NCI-H2196 (cell line): ENCODE measurements around the gene HECW1.
"Not testable (repeated sequence)": the region's sequence is repeated elsewhere in the genome, so short reads cannot be mapped to it uniquely, and the experiment has no call there.

Experiments
- DNase-seq: peaks from one replicate; lab custom pipeline; 2025; ENCODE audit not compliant: unreplicated experiment; lab: John Stamatoyannopoulos, UW

Gene HECW1

DNA sequence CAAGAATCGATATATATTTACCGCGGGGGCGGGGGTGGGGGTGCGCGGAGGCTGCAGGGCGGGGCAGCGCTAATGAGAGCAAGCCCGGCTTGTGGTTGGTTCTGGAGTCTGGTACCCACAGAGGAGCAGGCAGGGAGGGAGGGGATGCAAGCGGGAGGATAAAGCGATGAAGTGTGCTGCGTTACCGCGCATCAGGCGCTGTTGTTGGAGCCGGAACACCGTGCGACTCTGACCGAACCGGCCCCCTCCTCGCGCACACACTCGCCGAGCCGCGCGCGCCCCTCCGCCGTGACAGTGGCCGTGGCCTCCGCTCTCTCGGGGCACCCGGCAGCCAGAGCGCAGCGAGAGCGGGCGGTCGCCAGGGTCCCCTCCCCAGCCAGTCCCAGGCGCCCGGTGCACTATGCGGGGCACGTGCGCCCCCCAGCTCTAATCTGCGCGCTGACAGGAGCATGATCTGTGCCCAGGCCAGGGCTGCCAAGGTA is at the start of gene HECW1:
Gene HECW1, plus strand, starts transcription at position 189 of the 482 bp plus-strand sequence. CDS start 131,259 bp downstream, outside the sequence.
- no peak for DNase-seq

DNA sequence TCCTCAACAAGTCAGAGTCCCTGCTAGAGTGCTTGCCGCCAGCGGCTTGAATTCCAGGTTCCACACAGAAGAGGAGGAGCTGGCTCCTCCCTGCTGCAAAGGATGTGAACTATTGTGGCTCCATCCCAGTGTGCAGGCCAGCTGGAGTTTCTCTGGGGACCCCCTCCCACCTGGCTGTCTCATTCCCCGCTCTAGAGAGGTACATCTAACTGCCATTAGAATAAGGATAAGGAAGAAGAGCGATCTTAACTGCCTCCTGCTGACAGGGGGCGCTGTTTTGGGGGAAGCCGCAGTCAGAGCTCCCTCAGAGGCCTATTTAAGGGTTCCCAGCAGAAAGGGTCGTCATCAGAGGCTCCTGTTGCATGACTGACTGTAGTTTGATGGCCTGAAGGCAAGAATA is 40.8 kb upstream of the HECW1 start:
- no peak for DNase-seq

DNA sequence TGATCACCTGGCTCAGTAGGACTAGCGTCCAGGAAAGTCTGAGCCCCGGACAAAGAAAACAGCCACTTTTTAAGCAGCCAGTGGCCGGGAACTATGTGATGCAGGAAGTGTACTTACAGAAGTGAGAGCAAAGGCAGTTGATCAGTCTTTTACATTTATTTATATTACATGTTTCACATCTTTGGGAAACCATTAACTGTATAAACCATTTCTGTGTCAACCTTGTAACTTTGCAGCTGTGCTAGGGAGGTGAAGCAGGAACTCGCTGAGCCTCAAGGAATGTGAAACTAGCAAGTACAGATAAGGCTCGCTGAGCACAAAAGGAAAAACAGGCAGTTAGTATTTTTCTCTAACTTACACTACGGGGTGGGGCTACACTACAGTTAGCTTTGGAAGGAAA is 39.9 kb upstream of the HECW1 start:
- DNase-seq = no peak

DNA sequence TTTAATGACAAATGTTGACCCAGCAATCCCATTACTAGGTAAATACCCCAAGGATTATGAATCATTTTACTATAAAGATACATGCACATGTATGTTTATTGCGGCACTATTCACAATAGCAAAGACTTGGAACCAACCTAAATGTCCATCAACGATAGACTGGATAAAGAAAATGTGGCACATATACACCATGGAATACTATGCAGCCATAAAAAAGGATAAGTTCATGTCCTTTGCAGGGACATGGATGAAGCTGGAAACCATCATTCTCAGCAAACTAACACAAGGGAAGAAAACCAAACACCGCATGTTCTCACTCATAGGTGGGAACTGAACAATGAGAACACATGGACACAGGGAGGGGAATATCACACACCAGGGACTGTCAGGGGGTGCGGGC is 38.6 kb upstream of the HECW1 start:
- not testable (repeated sequence) for DNase-seq

DNA sequence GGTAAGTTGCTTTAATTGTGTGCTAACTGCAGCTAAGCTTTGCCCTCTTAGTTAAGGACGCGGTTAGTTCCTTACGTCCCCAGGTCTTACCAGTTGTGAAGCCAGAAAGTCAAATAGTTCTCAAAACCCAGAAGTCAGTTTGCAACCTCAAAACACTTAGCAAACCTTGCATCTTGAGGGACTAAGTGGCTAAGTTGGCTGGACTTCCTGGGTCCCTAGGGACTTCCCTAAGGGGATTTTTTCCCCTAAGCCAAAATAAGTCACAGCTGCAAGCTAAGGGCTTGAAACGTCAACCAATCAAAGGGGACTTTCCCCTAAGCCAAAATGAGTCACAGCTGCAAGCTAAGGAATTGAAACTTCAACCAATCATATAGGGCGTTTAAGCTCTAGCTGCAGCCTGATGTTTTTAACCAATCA is 36.2 kb upstream of the HECW1 start:
- DNase-seq = no peak

DNA sequence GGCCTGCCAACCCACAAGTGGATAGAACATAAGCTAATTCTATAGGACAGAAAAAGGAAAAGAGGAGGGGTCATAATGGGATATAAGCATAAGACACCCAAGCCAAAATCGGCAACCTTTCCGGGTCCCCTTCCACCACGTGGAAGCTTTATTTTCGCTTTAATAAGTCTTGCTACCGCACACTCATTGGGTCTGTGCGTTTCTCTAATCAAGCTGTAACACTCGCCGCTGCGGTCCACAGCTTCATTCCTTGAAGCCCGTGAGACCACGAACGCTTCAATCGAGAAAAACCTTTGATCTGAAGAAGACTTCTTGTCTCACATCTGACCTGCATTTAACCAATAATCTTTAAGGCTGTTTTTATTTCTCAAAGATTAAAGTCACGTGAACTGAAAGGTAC is 35.8 kb upstream of the HECW1 start:
- DNase-seq = no peak

DNA sequence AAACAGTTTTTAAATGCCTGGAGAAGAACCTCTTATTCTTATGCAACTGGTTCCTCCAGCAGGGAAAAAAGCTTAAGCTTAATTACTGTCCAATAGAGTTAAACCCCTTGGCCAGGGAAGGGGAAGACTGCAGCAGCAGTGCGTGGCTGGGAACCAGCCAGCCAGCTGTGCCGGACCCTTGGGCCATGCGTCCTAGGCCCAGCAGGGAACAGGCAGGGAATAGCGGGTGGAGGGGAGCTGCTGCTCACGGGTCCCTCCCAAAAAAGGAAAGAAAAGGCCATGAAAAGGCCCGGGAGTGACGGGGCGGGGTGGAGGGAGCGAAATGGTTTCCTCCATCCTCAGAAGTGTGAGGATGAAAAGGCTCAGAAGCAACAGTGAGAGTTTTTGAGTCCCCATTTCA is 35.2 kb upstream of the HECW1 start:
- DNase-seq = no peak

DNA sequence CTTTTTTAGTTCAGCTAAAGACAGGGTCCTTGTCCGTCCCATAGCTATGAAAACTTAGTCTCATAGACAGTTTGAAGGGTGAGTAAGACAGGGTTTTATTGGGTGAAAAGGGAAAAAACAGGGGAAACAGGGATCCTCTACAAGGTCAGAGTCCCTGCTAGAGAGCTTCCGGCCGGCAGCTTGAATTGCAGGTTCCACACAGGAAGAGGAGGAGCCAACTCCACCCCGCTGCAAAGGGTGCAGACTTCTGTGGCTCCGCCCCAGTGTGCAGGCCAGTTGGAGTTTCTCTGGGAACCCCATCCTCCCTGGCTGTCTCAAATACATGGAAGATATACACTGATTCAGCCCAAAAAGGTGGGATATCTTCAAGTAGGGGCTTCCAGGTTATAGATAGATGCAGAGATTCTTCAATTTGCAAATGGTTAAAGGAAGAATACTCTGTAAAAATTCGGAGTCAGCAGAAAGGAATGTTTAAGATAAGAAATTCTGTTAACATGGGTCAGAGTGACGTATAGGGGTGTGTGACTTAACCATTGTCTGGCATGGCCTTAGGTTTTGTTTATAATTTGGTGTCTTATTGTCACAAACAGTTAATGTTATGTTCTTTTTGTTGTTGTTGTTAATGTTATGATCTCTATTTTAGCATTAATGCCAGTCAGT is 34.6 kb upstream of the HECW1 start:
- DNase-seq = no peak

DNA sequence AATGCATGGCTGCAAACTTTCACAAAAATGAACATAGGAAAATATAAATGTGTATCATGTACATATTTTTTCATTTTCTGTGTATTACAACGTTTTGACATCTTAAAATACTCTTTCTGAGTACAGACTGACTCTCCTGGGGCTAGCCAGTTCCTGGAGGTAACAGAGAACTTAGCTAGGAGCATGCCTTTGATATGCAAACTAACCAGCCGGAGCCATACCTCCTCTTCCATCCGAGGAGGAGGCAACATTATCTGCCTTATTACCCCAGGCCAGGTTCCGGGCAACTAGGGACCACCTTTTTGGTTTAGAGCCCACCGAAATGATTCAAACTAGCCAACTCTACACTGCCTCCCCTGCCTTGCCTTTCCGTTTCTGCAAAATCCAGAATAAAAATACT is 33.7 kb upstream of the HECW1 start:
- DNase-seq = no peak

DNA sequence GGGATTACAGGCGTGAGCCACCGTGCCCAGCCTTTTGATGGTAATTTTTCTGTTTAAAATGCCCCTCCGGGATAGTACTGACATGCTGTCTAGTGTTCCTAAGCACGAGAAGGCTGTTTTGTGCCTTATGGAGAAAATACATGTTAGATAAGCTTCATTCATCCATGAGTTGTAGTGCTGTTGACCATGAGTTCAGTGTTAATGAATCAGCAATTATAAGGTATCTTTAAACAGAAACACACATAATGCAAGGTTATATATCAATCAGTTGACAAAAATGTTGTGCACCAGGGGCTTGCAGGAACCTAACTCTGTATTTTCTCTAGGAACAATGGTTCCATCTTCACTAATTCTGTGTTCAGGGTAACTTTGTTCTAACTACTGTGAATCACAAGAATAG is 30.8 kb upstream of the HECW1 start:
- DNase-seq = no peak

DNA sequence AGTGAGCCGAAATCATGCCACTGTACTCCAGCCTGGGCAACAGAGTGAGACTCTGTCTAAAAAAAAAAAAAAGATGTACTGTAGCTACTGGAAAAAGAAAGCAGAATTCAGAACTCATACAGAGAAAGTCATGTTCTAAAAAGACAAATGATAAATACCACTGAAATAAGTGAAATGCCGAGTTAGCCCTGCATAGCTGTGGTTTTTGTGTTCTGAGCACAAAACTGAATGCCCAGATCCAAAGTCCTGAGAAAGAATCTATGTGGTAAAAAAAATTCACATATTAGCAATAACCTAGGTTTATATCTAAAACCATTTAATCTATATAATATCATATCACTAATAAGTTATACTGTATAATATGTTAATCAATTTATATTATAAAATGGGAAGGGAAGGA is 29.3 kb upstream of the HECW1 start:
- no peak for DNase-seq

DNA sequence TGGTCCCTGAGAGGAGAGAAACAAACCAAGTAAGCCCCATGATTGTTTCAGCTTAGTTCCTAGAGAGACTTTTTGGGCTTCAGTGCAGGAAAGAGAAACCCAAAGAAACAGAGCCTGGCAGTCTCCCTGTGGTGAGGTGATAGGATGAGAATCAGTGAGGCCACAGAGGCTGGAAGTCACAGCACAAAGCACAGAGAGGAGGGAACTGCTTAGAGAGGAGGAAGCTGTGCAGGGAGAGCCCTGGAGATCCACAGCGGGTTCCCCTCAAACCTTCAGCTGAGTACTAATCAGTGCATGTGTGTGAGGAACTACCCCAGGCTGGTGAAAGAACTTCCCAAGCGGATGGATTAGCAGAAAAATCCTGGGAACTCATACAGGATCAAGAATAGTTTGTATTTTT is 27.4 kb upstream of the HECW1 start:
- DNase-seq = no peak

DNA sequence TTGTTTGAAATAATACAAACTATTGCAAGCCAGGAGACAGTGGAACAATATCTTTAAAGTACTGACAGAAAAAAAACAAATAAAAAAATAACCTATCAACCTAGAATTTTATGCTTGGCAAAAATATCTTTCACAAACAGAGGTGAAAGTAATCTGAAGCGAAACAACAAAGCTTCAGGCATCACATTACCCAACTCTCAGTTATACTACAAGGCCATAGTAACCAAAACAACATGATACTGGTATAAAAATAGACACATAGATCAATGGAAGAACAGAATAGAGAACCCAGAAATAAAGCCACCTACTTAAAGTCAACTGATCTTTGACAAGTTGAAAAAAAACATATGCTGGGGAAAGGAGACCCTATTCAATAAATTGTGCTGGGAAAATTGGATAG is 26.5 kb upstream of the HECW1 start:
- DNase-seq = no peak

DNA sequence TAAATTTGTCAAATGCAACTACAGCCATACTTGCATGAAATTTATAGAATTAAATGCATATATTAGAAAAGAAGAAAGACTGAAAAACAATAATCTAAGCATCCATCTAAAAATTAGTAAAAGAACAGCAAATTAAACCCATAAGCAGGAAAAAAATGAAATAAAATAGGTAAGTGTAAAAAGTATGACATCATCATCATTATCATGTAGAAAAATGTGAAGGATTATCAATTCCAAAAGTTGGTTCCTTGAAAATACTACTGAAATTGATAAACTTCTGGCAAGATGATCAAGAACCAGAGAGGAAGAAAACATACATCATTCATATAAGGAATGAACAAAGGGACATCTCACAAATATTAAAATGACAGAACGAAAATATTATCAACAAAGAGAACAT is 19.6 kb upstream of the HECW1 start:
- no peak for DNase-seq

DNA sequence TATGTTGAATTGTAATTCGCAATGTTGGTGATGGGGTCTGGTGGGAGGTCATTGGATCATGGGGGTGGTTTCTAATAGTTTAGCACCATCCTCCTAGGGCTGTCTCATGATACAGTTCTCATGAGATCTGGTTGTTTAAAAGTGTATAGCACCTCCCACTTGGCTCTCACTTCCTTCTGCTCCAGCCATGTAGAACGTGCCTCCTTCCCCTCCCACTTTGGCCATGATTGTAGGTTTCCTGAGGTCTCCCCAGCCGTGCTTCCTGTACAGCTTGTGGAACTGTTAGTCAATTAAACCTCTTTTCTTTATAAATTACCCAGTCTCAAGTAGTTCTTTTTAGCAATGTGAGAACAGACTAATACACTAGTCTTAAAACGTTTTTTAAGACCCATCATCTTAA is 15.6 kb upstream of the HECW1 start:
- DNase-seq = no peak

DNA sequence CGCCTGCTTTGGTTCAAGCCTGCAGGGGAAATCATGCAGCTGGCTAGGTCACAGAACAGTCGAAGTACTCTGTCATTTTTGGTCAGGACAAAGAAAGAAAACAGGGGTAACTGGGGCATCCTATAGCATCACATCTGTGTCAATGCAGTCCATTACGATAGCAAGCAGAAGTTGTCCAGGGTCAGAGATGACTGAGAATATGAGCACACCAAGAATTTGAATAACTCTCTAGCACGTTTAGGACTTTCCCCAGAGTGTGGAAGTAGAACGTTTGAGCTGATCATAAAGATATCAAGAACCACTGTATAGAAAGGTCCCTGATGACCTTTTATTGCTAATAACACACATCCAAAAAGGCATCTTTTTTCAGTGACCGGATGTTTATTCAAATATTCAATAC is 12.7 kb upstream of the HECW1 start:
- DNase-seq = no peak

DNA sequence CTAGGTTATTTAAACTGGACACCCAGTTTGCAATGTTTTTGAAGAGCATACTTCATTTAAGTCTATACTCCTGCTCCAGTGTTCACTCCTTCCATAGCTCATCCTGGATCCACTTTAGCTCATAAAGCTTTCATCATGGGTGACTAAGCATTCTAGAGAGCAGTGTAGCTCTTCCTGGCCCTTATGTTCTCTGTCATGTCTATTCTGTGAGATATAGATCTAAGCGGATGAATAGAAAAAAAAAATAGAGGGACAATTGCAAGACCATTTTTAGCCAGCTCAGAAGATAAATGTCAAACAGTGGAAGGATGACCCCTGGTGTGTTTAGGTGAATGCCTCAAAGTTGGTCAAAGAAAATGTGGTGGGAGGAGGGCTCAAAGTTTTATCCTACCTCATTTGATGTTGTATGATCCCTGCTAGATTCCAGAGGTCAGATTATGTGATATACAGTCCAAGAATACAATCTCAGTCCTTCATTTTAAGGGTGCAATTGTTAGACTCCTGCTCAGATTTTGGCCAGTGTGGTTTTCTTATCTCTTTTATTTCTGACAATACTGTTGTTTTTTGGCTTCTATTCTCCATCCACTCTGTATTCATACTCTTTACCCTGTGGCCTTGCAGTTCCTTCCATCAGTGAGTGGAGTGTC is 7.5 kb upstream of the HECW1 start:
- DNase-seq = no peak

DNA sequence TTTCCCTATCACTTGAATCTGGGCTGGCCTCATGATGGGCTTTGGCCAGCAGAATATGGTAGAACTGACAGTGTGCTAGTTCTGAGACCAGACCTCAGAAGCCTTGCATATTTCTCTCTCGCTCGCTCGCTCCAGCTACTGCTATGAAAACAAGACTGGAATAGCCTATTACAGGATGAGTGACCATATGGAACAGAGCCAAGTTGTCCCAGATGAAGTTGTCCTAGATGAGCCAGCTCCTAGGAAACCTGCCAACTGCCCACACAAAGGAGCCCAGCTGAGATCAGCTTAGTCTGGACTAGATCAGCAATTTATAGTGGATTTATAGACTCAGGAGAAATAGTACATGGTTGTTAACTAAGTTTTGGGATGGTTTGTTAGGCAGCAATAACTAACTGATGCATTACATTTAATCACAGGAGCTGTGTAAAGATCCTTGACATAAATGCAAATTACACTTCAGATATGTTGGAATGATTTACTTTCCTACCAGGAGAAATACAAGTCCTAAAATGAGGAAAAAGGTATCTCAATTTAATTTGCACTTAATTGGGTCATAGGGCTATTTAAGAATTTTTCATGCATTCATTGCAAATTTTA is 6.8 kb upstream of the HECW1 start:
- DNase-seq = no peak

DNA sequence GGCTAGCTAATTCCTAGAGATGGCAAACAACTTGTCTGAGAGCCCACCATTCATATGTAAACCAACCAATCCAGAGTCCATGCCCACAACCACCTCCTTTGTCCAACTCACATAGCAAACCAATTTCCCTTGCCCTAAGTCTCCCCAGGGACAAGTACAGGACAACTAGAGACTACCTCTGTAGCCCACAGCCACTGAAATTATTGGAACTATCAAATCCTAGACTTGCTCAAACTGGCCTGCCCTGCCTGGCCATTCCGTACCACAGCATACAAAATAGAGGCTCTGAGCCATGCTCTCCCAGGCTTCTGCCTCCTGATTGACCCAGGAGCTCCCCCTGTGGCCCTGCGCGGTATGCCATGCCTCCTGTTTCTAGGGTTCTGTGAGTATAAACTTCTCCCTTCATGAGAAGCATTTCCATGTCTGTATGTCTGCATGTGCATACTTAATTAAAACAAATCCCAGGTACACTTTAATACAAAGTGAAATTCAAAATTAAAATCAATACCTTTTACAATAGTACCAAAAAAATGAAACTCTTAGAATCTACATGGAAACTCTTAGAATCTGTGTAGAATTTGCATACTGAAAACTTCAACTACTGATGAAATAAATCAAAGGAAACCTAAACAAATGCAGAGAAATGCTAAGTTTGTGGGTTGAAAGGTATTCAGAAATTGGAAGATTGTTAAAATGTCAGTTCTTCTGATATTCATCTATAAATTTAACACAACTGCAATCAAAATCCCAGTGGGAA is 4.0 kb upstream of the HECW1 start:
- DNase-seq = peak; percentile 19

DNA sequence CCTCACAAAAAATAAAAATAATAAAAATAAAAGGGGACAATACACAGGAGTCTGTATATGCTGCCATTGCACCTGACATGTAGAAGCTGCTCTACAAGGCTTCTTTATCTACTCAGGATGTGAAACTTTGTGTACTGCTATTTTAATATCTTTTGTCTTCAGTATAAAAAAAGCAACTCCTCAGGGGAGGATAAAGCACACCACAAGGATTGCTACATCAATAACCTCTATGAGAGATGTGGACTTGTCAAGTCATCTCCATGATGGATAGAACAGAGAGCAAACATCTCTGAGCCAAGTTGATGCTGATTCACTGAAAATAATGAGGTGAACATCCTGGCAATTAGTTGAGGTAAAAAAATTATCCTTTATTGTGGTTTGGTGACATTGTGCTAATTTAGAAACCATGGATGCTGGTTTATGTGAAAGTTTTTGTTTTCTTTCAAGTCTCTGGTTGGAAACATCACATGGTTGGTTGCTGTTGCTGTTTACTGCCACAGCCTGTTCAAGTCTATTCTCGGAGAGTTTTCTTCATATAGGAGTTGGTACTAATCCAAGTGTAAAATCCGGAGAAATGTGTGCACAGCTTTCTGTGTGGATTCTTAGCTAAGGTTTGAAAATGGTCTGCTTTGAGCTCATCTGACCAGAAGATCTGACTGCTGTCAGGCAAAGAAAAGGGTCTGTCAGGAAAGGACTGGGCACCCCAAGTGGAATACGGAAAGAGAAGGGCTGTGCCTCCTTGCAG is 1.5 kb upstream of the HECW1 start:
- DNase-seq = no peak
